PFSK-1 (cell line): ENCODE results near the gene RSPH6A.

ENCODE experiments used
- POLR2AphosphoS5 ChIP-seq: IDR thresholded peaks from 2 replicates; pipeline ENCODE4 v1.6.1; 2012; ENCODE audit warnings: low read depth, mild to moderate bottlenecking, control low read depth, low read length, moderate library complexity
- REST ChIP-seq, 2 experiments: IDR thresholded peaks; 2 replicates each; pipeline versions ENCODE4 v1.6.1 to v1.8.0; 2011 to 2012; ENCODE audit warnings: low read depth in 2 of 2, low read length in 2 of 2, control low read depth in 1 of 2, inconsistent platforms in 1 of 2, mild to moderate bottlenecking in 1 of 2, moderate library complexity in 1 of 2; ENCODE audit not compliant: insufficient read depth in 1 of 2
- TAF1 ChIP-seq: IDR thresholded peaks from 2 replicates; pipeline ENCODE4 v1.6.1; 2012; ENCODE audit warnings: low read length, control low read depth, borderline replicate concordance; ENCODE audit not compliant: insufficient read depth

- TF ChIP-seq REST (IDR thresholded peaks at IDR 0.05; ENCODE audit: insufficient read depth in 1 of 2, low read depth in 2 of 2, low read length in 2 of 2): no peak
- TF ChIP-seq POLR2AphosphoS5: no peak
- no peak for TF ChIP-seq TAF1
These were observed 62.5 kb downstream of the RSPH6A start for GRCh38 chr19:45752639-45753038.
